ENCODE measurements around the gene EOLA1. TPM values are rescaled to one million over a fixed set of nuclear protein-coding genes. Genes with fewer than 3 reads are reported as not detected.

The EOLA1 gene
- polyA plus RNA-seq (2013, experiment 1 of 2), result 3.6 TPM
- 3.3 TPM for polyA plus RNA-seq (2013, experiment 2 of 2)

DNA sequence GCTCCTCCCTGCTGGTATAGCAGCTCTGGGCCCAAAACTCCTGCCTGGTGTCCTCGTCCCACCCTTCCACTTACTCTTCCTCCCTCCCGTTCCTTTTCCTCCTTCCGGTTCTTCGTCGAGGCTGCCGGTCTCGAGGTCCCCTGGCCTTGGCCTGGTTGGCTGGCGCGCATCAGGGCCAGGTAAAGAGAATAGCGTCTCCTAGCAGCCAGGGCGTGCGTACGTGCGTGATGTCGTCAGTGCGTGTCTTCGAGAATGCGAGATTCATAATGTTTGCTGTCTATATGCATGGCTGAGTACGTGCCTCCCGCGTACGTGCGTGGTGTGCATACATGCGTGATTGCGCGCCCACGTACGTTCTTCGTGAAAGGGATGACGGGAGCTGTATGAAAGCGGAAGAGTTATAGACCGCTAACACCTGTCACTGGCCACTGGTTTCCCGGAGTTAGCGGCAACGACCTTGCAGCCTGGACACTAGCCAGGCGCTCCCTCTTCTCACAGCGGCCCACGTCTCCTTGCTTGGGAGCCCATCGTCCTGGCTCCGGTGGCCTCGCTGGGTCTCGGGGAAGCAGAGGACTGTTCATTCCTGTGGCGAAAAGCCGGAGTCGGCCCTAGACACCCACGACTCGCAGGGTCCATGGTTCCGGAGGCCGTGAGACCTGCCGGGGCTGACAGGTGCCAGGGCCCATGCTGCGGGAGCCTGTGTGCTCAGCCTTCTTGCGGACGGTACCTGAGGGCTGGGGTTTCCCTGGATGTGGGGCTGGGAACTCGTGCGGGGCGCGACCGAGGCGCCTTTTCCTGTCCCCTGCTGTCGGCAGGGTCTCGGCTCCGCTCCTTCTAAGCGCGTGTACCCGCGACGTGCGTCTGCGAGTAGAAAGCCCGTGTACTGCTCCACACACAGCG is at the start of gene EOLA1:
TSS of gene EOLA1 (plus strand) at position 392 of the 900 bp plus-strand sequence. CDS start 4,619 bp downstream, outside the sequence.
- Histone ChIP-seq H2BK5ac (ENCODE audit: low read length) (no peak within 1 kb of the TSS), H3K36me3 (ENCODE audit: control insufficient read depth, insufficient read depth, low read length) (no peaks in the 10 kb centered on the region), H3K27me3 (ENCODE audit: insufficient read depth, low read length, poor library complexity) (no peaks in the 10 kb centered on the region), H2BK120ac (ENCODE audit: low read depth, low read length) (no peak within 1 kb of the TSS), H3K18ac (ENCODE audit: low read length) (peak within 1 kb of the TSS; percentile 81), H3K4ac (ENCODE audit: low read depth, low read length) (no peak within 1 kb of the TSS), H3K9ac (ENCODE audit: low read length) (peak within 1 kb of the TSS; percentile 59), H3K79me2 (ENCODE audit: control insufficient read depth, insufficient read depth, low read length) (no peaks in the 10 kb centered on the region), H2BK15ac (replicated peaks; ENCODE audit: low read depth) (no peak within 1 kb of the TSS), H3K27ac (ENCODE audit: low read depth, low read length) (peak within 1 kb of the TSS; percentile 60), H2AK5ac (ENCODE audit: low read length) (no peak within 1 kb of the TSS), H3K23ac (ENCODE audit: low read length) (no peak within 1 kb of the TSS), H3K56ac (ENCODE audit: low read length) (peak within 1 kb of the TSS; percentile 80), H3K4me2 (ENCODE audit: low read length) (peak within 1 kb of the TSS; percentile 80), H4K5ac (ENCODE audit: low read length) (no peak within 1 kb of the TSS), H3K4me3 (ENCODE audit: low read length) (peak within 1 kb of the TSS; percentile 24), H3K4me1 (ENCODE audit: control insufficient read depth, low read depth, low read length) (no peaks in the 10 kb centered on the region), H4K8ac (ENCODE audit: low read depth, low read length) (no peak within 1 kb of the TSS), H3K79me1 (ENCODE audit: low read length) (no peaks in the 10 kb centered on the region)
- peak; percentile 94 for DNase-seq
- whole genome bisulfite sequencing (ENCODE audit: extremely low coverage, insufficient coverage, low lambda C conversion rate), result no CpG with 5 or more reads among the region's 71 CpGs

DNA sequence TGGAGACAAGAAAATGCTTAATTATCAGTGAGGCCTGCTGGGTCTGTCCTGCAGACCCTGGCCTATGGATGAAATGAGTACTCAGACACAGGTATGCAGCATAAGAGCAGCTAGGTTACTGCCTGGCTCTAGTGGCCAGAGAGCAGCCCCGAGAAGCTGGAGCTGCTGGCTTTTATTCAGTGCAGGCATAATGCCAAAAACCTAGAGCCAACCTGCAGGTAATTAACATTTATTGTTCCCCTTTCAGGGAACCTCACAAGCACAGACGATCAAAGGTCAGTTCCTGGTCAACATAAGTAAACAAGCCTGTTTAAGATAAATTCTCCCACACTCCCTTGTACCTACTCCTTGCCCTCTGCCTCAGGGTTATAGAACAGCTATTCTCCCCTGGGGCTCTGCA is 49.0 kb upstream of the EOLA1 start:
- H2BK5ac ChIP-seq (ENCODE audit: low read length), result no peak overlapping the region
- H3K4me2 ChIP-seq (ENCODE audit: low read length), result no peak overlapping the region
- H3K27me3 ChIP-seq (ENCODE audit: insufficient read depth, low read length, poor library complexity), result no peaks in the 10 kb centered on the region
- no peak overlapping the region for H3K23ac ChIP-seq (ENCODE audit: low read length)
- H3K18ac ChIP-seq (ENCODE audit: low read length), result no peak overlapping the region
- H3K36me3 ChIP-seq (ENCODE audit: control insufficient read depth, insufficient read depth, low read length), result no peaks in the 10 kb centered on the region
- DNase-seq, result no peak
- H3K56ac ChIP-seq (ENCODE audit: low read length), result no peak overlapping the region
- H3K79me1 ChIP-seq (ENCODE audit: low read length), result no peaks in the 10 kb centered on the region
- H3K4ac ChIP-seq (ENCODE audit: low read depth, low read length), result no peak overlapping the region
- no peak overlapping the region for H2BK120ac ChIP-seq (ENCODE audit: low read depth, low read length)
- H3K27ac ChIP-seq (ENCODE audit: low read depth, low read length), result no peak overlapping the region
- H3K9ac ChIP-seq (ENCODE audit: low read length), result no peak overlapping the region
- H2BK15ac ChIP-seq (replicated peaks; ENCODE audit: low read depth), result no peak overlapping the region
- H2AK5ac ChIP-seq (ENCODE audit: low read length), result no peak overlapping the region
- H3K79me2 ChIP-seq (ENCODE audit: control insufficient read depth, insufficient read depth, low read length), result no peaks in the 10 kb centered on the region
- no CpG with 5 or more reads among the region's 2 CpGs for WGBS (ENCODE audit: extremely low coverage, insufficient coverage, low lambda C conversion rate)
- no peak overlapping the region for H4K5ac ChIP-seq (ENCODE audit: low read length)
- no peak overlapping the region for H4K8ac ChIP-seq (ENCODE audit: low read depth, low read length)
- no peaks in the 10 kb centered on the region for H3K4me1 ChIP-seq (ENCODE audit: control insufficient read depth, low read depth, low read length)
- H3K4me3 ChIP-seq (ENCODE audit: low read length), result no peak overlapping the region

- Histone ChIP-seq H3K4ac (ENCODE audit: low read depth, low read length) (no peak overlapping the region), H3K4me1 (ENCODE audit: control insufficient read depth, low read depth, low read length) (no peaks in the 10 kb centered on the region), H4K8ac (ENCODE audit: low read depth, low read length) (no peak overlapping the region), H2AK5ac (ENCODE audit: low read length) (no peak overlapping the region), H2BK15ac (replicated peaks; ENCODE audit: low read depth) (no peak overlapping the region), H3K18ac (ENCODE audit: low read length) (no peak overlapping the region), H3K4me3 (ENCODE audit: low read length) (no peak overlapping the region), H3K9ac (ENCODE audit: low read length) (no peak overlapping the region), H3K23ac (ENCODE audit: low read length) (no peak overlapping the region), H3K27ac (ENCODE audit: low read depth, low read length) (no peak overlapping the region), H3K27me3 (ENCODE audit: insufficient read depth, low read length, poor library complexity) (no peaks in the 10 kb centered on the region), H4K5ac (ENCODE audit: low read length) (no peak overlapping the region), H2BK5ac (ENCODE audit: low read length) (no peak overlapping the region), H3K79me2 (ENCODE audit: control insufficient read depth, insufficient read depth, low read length) (no peaks in the 10 kb centered on the region), H3K4me2 (ENCODE audit: low read length) (no peak overlapping the region), H3K79me1 (ENCODE audit: low read length) (no peaks in the 10 kb centered on the region), H2BK120ac (ENCODE audit: low read depth, low read length) (no peak overlapping the region), H3K36me3 (ENCODE audit: control insufficient read depth, insufficient read depth, low read length) (no peaks in the 10 kb centered on the region), H3K56ac (ENCODE audit: low read length) (no peak overlapping the region)
- DNase-seq, result peak; percentile 51
- WGBS (ENCODE audit: extremely low coverage, insufficient coverage, low lambda C conversion rate), result no CpG with 5 or more reads among the region's 13 CpGs
These were observed 46.9 kb upstream of the EOLA1 start for GRCh38 chrX:149493567-149494562.

- H2BK15ac ChIP-seq (replicated peaks; ENCODE audit: low read depth), result no peak overlapping the region
- no peak overlapping the region for H3K23ac ChIP-seq (ENCODE audit: low read length)
- no peak overlapping the region for H3K9ac ChIP-seq (ENCODE audit: low read length)
- no peaks in the 10 kb centered on the region for H3K36me3 ChIP-seq (ENCODE audit: control insufficient read depth, insufficient read depth, low read length)
- no peak overlapping the region for H3K27ac ChIP-seq (ENCODE audit: low read depth, low read length)
- no peaks in the 10 kb centered on the region for H3K79me1 ChIP-seq (ENCODE audit: low read length)
- H2AK5ac ChIP-seq (ENCODE audit: low read length), result no peak overlapping the region
- H3K79me2 ChIP-seq (ENCODE audit: control insufficient read depth, insufficient read depth, low read length), result no peaks in the 10 kb centered on the region
- no peak overlapping the region for H3K4ac ChIP-seq (ENCODE audit: low read depth, low read length)
- H4K5ac ChIP-seq (ENCODE audit: low read length), result no peak overlapping the region
- no peak for DNase-seq
- no peak overlapping the region for H3K4me2 ChIP-seq (ENCODE audit: low read length)
- H3K4me3 ChIP-seq (ENCODE audit: low read length), result no peak overlapping the region
- WGBS (ENCODE audit: extremely low coverage, insufficient coverage, low lambda C conversion rate), result no CpG with 5 or more reads among the region's 4 CpGs
- no peak overlapping the region for H3K56ac ChIP-seq (ENCODE audit: low read length)
- no peak overlapping the region for H4K8ac ChIP-seq (ENCODE audit: low read depth, low read length)
- no peaks in the 10 kb centered on the region for H3K27me3 ChIP-seq (ENCODE audit: insufficient read depth, low read length, poor library complexity)
- H2BK5ac ChIP-seq (ENCODE audit: low read length), result no peak overlapping the region
- H2BK120ac ChIP-seq (ENCODE audit: low read depth, low read length), result no peak overlapping the region
- no peaks in the 10 kb centered on the region for H3K4me1 ChIP-seq (ENCODE audit: control insufficient read depth, low read depth, low read length)
- no peak overlapping the region for H3K18ac ChIP-seq (ENCODE audit: low read length)
These were observed 45.8 kb upstream of the EOLA1 start for GRCh38 chrX:149494844-149495565.

DNA sequence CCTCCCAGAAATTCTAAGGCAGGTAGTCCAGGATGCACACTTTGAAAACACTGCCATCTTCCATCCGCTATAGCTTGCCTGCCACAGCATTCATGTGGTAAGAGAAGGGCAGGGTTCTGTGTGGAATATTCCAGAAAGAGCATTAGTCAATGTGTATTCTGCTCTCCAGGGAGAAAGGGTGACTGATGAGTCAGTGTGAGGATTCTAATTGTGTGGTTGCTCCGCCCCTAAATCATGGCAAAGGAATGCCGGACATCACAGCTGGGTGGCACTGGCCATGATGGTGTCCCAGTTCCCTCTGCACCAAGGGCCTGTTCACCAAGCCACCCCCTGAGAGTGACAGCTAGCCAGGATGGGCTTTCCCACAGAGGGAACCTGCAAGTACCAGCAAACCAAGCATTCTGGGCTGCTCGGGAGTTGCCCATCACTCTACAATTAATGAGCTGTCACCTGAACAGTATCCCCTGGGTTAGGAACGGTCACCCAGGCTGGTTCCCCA is 45.2 kb upstream of the EOLA1 start:
- Histone ChIP-seq H2AK5ac (ENCODE audit: low read length) (no peak overlapping the region), H3K18ac (ENCODE audit: low read length) (no peak overlapping the region), H3K23ac (ENCODE audit: low read length) (no peak overlapping the region), H2BK15ac (replicated peaks; ENCODE audit: low read depth) (no peak overlapping the region), H3K27me3 (ENCODE audit: insufficient read depth, low read length, poor library complexity) (no peaks in the 10 kb centered on the region), H3K79me1 (ENCODE audit: low read length) (no peaks in the 10 kb centered on the region), H3K4me3 (ENCODE audit: low read length) (no peak overlapping the region), H4K8ac (ENCODE audit: low read depth, low read length) (no peak overlapping the region), H3K4ac (ENCODE audit: low read depth, low read length) (no peak overlapping the region), H2BK5ac (ENCODE audit: low read length) (no peak overlapping the region), H3K27ac (ENCODE audit: low read depth, low read length) (no peak overlapping the region), H4K5ac (ENCODE audit: low read length) (no peak overlapping the region), H2BK120ac (ENCODE audit: low read depth, low read length) (no peak overlapping the region), H3K79me2 (ENCODE audit: control insufficient read depth, insufficient read depth, low read length) (no peaks in the 10 kb centered on the region), H3K36me3 (ENCODE audit: control insufficient read depth, insufficient read depth, low read length) (no peaks in the 10 kb centered on the region), H3K56ac (ENCODE audit: low read length) (no peak overlapping the region), H3K4me2 (ENCODE audit: low read length) (no peak overlapping the region), H3K9ac (ENCODE audit: low read length) (no peak overlapping the region), H3K4me1 (ENCODE audit: control insufficient read depth, low read depth, low read length) (no peaks in the 10 kb centered on the region)
- no CpG with 5 or more reads among the region's 5 CpGs for WGBS (ENCODE audit: extremely low coverage, insufficient coverage, low lambda C conversion rate)
- DNase-seq, result peak; percentile 54

All from mesendoderm (in vitro differentiated cells).